ENCODE measurements around the gene RNF152.

Gene RNF152

GRCh38 chr18:61765097-61765496 lies 127.7 kb downstream of the RNF152 start:
- no peaks in the 10 kb centered on the region for H3K27me3 ChIP-seq (replicated peaks; ENCODE audit: control insufficient read depth, insufficient read depth, low read length)
- H3K36me3 ChIP-seq (ENCODE audit: control insufficient read depth, insufficient read depth, low read length): no peaks in the 10 kb centered on the region

GRCh38 chr18:61764381-61764780 lies 128.4 kb downstream of the RNF152 start:
- DNase-seq (ENCODE audit: extremely low read depth, insufficient read length): no peak
- no peaks in the 10 kb centered on the region for H3K36me3 ChIP-seq (ENCODE audit: control insufficient read depth, insufficient read depth, low read length)
- no peaks in the 10 kb centered on the region for H3K27me3 ChIP-seq (replicated peaks; ENCODE audit: control insufficient read depth, insufficient read depth, low read length)
- no peak overlapping the region for H3K4me3 ChIP-seq (replicated peaks; ENCODE audit: low read depth, low read length)
- no peak for TF ChIP-seq CTCF (IDR thresholded peaks at IDR 0.05; ENCODE audit: insufficient read depth, low read length, poor library complexity, severe bottlenecking)

More at GRCh38 chr18:61765097-61765496, 127.7 kb downstream of the RNF152 start:
- no peak overlapping the region for H3K4me3 ChIP-seq (replicated peaks; ENCODE audit: low read depth, low read length)
- no peak for DNase-seq (ENCODE audit: extremely low read depth, insufficient read length)
- no peak for TF ChIP-seq CTCF (IDR thresholded peaks at IDR 0.05; ENCODE audit: insufficient read depth, low read length, poor library complexity, severe bottlenecking)

- Histone ChIP-seq H3K36me3 (ENCODE audit: control insufficient read depth, insufficient read depth, low read length) (no peaks in the 10 kb centered on the region), H3K4me3 (replicated peaks; ENCODE audit: low read depth, low read length) (no peak overlapping the region), H3K27me3 (replicated peaks; ENCODE audit: control insufficient read depth, insufficient read depth, low read length) (no peaks in the 10 kb centered on the region)
- no peak for TF ChIP-seq CTCF (IDR thresholded peaks at IDR 0.05; ENCODE audit: insufficient read depth, low read length, poor library complexity, severe bottlenecking)
- DNase-seq (ENCODE audit: extremely low read depth, insufficient read length): no peak
These were observed 130.9 kb downstream of the RNF152 start for GRCh38 chr18:61761875-61762274.

Data from GM06990 (cell line).